K562 (cell line): ENCODE data around the gene RPL26. TPM values are rescaled to one million over a fixed set of nuclear protein-coding genes. Genes with fewer than 3 reads are reported as not detected.

Source experiments
- AFF4 ChIP-seq: sonication (generic); formaldehyde crosslinking; IDR thresholded peaks from 2 replicates; pipeline ENCODE4 v1.8.0; 2023; ENCODE audit warnings: mild to moderate bottlenecking, missing genetic modification reagents
- EP300 ChIP-seq: IDR thresholded peaks from 2 replicates; pipeline ENCODE4 v1.6.1; 2012; ENCODE audit warnings: low read length, improper control_type of control experiment
- ETV6 ChIP-seq, 3 experiments: fragments of 150-350 bp in 1 of 3; sonication (generic) in 1 of 3; formaldehyde crosslinking in 1 of 3; IDR thresholded peaks; 2 replicates each; pipeline versions ENCODE4 v1.6.1 to v1.8.0; 2014 to 2022; ENCODE audit warnings: borderline replicate concordance in 2 of 3, low read depth in 2 of 3, antibody characterized with exemption in 1 of 3, low read length in 1 of 3, mild to moderate bottlenecking in 1 of 3, missing genetic modification reagents in 1 of 3
- FOXK2 ChIP-seq, 2 experiments: fragments of 450-650 bp; IDR thresholded peaks in 1 of 2; conservative IDR thresholded peaks in 1 of 2; 2 replicates each; pipeline ENCODE4 v1.6.1; 2016; ENCODE audit warnings: low read depth in 2 of 2, mild to moderate bottlenecking in 1 of 2
- HDAC2 ChIP-seq: fragments of 450-650 bp; IDR thresholded peaks from 2 replicates; pipeline ENCODE4 v1.6.1; 2016; ENCODE audit warnings: mild to moderate bottlenecking
- MAFF ChIP-seq: IDR thresholded peaks from 2 replicates; pipeline ENCODE4 v1.6.1; 2012; ENCODE audit warnings: low read length, improper control_type of control experiment
- NFXL1 ChIP-seq: fragments of 450-650 bp; formaldehyde crosslinking; IDR thresholded peaks from 2 replicates; pipeline ENCODE4 v1.4.0; 2021; ENCODE audit warnings: mild to moderate bottlenecking
- POU5F1 ChIP-seq: fragments of 150-350 bp; IDR thresholded peaks from 2 replicates; pipeline ENCODE4 v1.6.1; 2014; ENCODE audit warnings: borderline replicate concordance, low read length, low read depth, mild to moderate bottlenecking; ENCODE audit not compliant: partially characterized antibody
- RFX1 ChIP-seq: fragments of 450-650 bp; IDR thresholded peaks from 2 replicates; pipeline ENCODE4 v1.6.1; 2016; ENCODE audit warnings: mild to moderate bottlenecking, moderate library complexity
- RFX7 ChIP-seq: fragments of 250-450 bp; sonication (Bioruptor Pico); IDR thresholded peaks from 2 replicates; pipeline ENCODE4 v1.5.1; 2021; ENCODE audit warnings: mild to moderate bottlenecking
- SIX5 ChIP-seq, 2 experiments: IDR thresholded peaks; 2 replicates each; pipeline ENCODE4 v1.6.1; 2011; ENCODE audit warnings: low read length in 2 of 2, borderline replicate concordance in 1 of 2, low read depth in 1 of 2, mild to moderate bottlenecking in 1 of 2, moderate library complexity in 1 of 2; ENCODE audit not compliant: insufficient read depth in 1 of 2
- SMARCC2 ChIP-seq: fragments of 450-650 bp; IDR thresholded peaks from 2 replicates; pipeline ENCODE4 v1.6.1; 2017; ENCODE audit warnings: antibody characterized with exemption, moderate library complexity, mild to moderate bottlenecking, low read depth
- SMC3 ChIP-seq: conservative IDR thresholded peaks from 2 replicates; pipeline ENCODE4 v1.6.1; 2011; ENCODE audit warnings: low read depth, low read length, improper control_type of control experiment; ENCODE audit not compliant: insufficient read depth
- ZEB2 ChIP-seq: fragments of 450-650 bp; IDR thresholded peaks from 2 replicates; pipeline ENCODE4 v1.6.1; 2016
- ZNF586 ChIP-seq: fragments of 450-650 bp; formaldehyde crosslinking; conservative IDR thresholded peaks from 2 replicates; pipeline ENCODE4 v1.4.0; 2020; ENCODE audit warnings: mild to moderate bottlenecking, moderate library complexity
- ZNF592 ChIP-seq: fragments of 450-650 bp; IDR thresholded peaks from 2 replicates; pipeline ENCODE4 v1.6.1; 2017; ENCODE audit warnings: antibody characterized with exemption, mild to moderate bottlenecking
- polyA plus RNA-seq, 8 experiments: library from polyadenylated mRNA; depleted of rRNA in 4 of 8; stranded (reverse) in 5 of 8; unstranded in 3 of 8; fragments of >200 nt; fragmentation: Nextera tagmentation in 2 of 8; fragmentation: Illumina TruSeq in 1 of 8; extraction: Ambion mirVana in 2 of 8; extraction: Trizol in 1 of 8; gene quantifications; 2 replicates each; pipeline versions ENCODE4 v1.2.1 to v1.2.3, GENCODE V29; 2011 to 2014; ENCODE audit warnings: inconsistent platforms in 1 of 8, missing spikeins in 1 of 8
- total RNA-seq, 7 experiments: library from RNA; depleted of rRNA in 6 of 7; stranded (reverse); fragments of >200 nt in 6 of 7; fragmentation: Illumina TruSeq in 2 of 7; extraction: Trizol in 2 of 7; gene quantifications; 2 replicates each; pipeline versions ENCODE4 v1.2.1 to v1.2.3, GENCODE V29; 2011 to 2021; ENCODE audit warnings: low replicate concordance in 1 of 7

RPL26 gene
- total and polyA plus RNA-seq, 9 of the 15 experiments (the other 6 are each of a cell fraction or from before 2014, with no cell fraction given): 1,474 to 4,074 (median 2,904) TPM

GRCh38 chr17:8420041-8420934 is 37.3 kb upstream of the RPL26 start (continued):
- TF ChIP-seq ZNF592 (0 out of 2 replicates have a peak, but pooled peaks have one; percentile 40), FOXK2 (conservative IDR thresholded peaks at IDR 0.05 in 1 of 2, IDR thresholded peaks at IDR 0.05 in 1 of 2; ENCODE audit: low read depth in 2 of 2) (peak; percentile 91 to 92), MAFF (peak; percentile 32; the same call in 1 of the 2 replicates), ZNF586 (no peak), SMC3 (no peak), ZEB2 (0 out of 2 replicates have a peak, but pooled peaks have one; percentile 23), RFX7 (CRISPR knock-in tag) (no peak), ETV6 (IDR thresholded peaks at IDR 0.05; ENCODE audit: borderline replicate concordance in 1 of 2, low read depth in 2 of 2, low read length in 1 of 2) (no peak), ETV6 (CRISPR knock-in tag; IDR thresholded peaks at IDR 0.05; ENCODE audit: borderline replicate concordance) (no peak), POU5F1 (no peak), RFX1 (no peak), HDAC2 (0 out of 2 replicates have a peak, but pooled peaks have one; percentile 63), AFF4 (CRISPR knock-in tag) (no peak), NFXL1 (CRISPR knock-in tag) (no peak), SIX5 (IDR thresholded peaks at IDR 0.05; ENCODE audit: borderline replicate concordance in 1 of 2, insufficient read depth in 1 of 2, low read depth in 1 of 2, low read length in 2 of 2) (no peak), SMARCC2 (peak; percentile 84; the same call in 1 of the 2 replicates), EP300 (peak; percentile 90)
